GM12878 (cell line): ENCODE results near the gene AIMP2. TPM values are rescaled to one million over a fixed set of nuclear protein-coding genes. Genes with fewer than 3 reads are reported as not detected.
A peak's percentile ranks its signal among the peaks of the same experiment; 100 is the strongest.

Experiments used
- ATAC-seq: fragments of 200-7000 bp; cut with Tn5 transposase; 3 replicates; pipeline ENCODE4 v1.9.1; 2020; ENCODE audit warnings: mild to moderate bottlenecking, moderate library complexity
- BruUV-seq: library from RNA; stranded (reverse); fragments of 400-500 nt; replicated peaks from 2 replicates; lab custom pipeline; 2021; lab: Mats Ljungman, UMichigan
- CTCF ChIA-PET: fragments of 300-600 bp; sonication (Branson Sonifier 250); formaldehyde crosslinking; extraction: SDS; loops from one replicate; lab custom pipeline; 2021; ENCODE audit warnings: inconsistent platforms; lab: Yijun Ruan, JAX
- POLR2A ChIA-PET: fragments of 350-600 bp; formaldehyde crosslinking; extraction: SDS; loops from one replicate; lab custom pipeline; 2021; ENCODE audit warnings: inconsistent platforms; lab: Charles Lee
- RAD21 ChIA-PET: fragments of 300-600 bp; sonication (Branson Sonifier 250); formaldehyde crosslinking; loops from one replicate; lab custom pipeline; 2023; ENCODE audit warnings: antibody characterized with exemption; ENCODE audit not compliant: unreplicated experiment; lab: Charles Lee
- SMC1A ChIA-PET: fragments of 300-600 bp; sonication (Branson Sonifier 250); formaldehyde crosslinking; loops from one replicate; lab custom pipeline; 2023; ENCODE audit not compliant: unreplicated experiment, uncharacterized antibody; lab: Charles Lee
- DNase-seq: peaks from one replicate; pipeline ENCODE4 v3.0.0-alpha.2; 2011; ENCODE audit warnings: low read depth, low spot score
- FAIRE-seq: peaks from 3 replicates; lab custom pipeline; 2011; peaks lifted over from hg19 to GRCh38; lab: Jason Lieb, UNC
- H2AFZ ChIP-seq: 2 replicates; pipeline ENCODE4 v1.6.0; 2011; ENCODE audit warnings: low read depth, low read length, control low read depth; ENCODE audit not compliant: control insufficient read depth
- H3K27ac ChIP-seq: 2 replicates; pipeline ENCODE4 v1.5.1; 2011; ENCODE audit warnings: control low read depth; ENCODE audit not compliant: control insufficient read depth, insufficient read depth
- H3K27me3 ChIP-seq, 2 experiments: replicated peaks in 1 of 2; 2 replicates each; pipeline versions ENCODE4 v1.6.0 to v1.6.1; 2011; ENCODE audit warnings: low read length in 1 of 2; ENCODE audit not compliant: control insufficient read depth in 2 of 2, insufficient read depth in 2 of 2
- H3K36me3 ChIP-seq, 2 experiments: 2 replicates each; pipeline ENCODE4 v1.5.1; 2011; ENCODE audit warnings: low read length in 1 of 2; ENCODE audit not compliant: control insufficient read depth in 2 of 2, insufficient read depth in 2 of 2
- H3K4me1 ChIP-seq: 2 replicates; pipeline ENCODE4 v1.6.1; 2011; ENCODE audit warnings: mild to moderate bottlenecking, low read length, moderate library complexity, mixed read lengths; ENCODE audit not compliant: control insufficient read depth, insufficient read depth
- H3K4me2 ChIP-seq: 2 replicates; pipeline ENCODE4 v1.6.0; 2011; ENCODE audit warnings: control low read depth; ENCODE audit not compliant: control insufficient read depth, insufficient read depth
- H3K4me3 ChIP-seq: fragments of 200-600 bp; sonication (generic); 2 replicates; pipeline ENCODE4 v1.5.1; 2016
- H3K79me2 ChIP-seq: 2 replicates; pipeline ENCODE4 v1.6.0; 2011; ENCODE audit warnings: low read length; ENCODE audit not compliant: control insufficient read depth, insufficient read depth
- H3K9ac ChIP-seq: 2 replicates; pipeline ENCODE4 v1.8.0; 2011; ENCODE audit warnings: low read length, control low read depth, mixed read lengths; ENCODE audit not compliant: control insufficient read depth, insufficient read depth
- H3K9me3 ChIP-seq: replicated peaks from 3 replicates; pipeline ENCODE4 v1.5.1; 2011; ENCODE audit warnings: mild to moderate bottlenecking, low read length; ENCODE audit not compliant: control insufficient read depth, insufficient read depth
- H4K20me1 ChIP-seq: 2 replicates; pipeline ENCODE4 v1.6.0; 2011; ENCODE audit not compliant: control insufficient read depth, insufficient read depth
- ATF7 ChIP-seq: fragments of 450-650 bp; IDR thresholded peaks from 2 replicates; pipeline ENCODE4 v1.6.1; 2016; ENCODE audit warnings: low read depth, mild to moderate bottlenecking
- CBFB ChIP-seq: IDR thresholded peaks from 2 replicates; pipeline ENCODE4 v1.6.1; 2016; ENCODE audit warnings: antibody characterized with exemption, low read depth
- CREM ChIP-seq: IDR thresholded peaks from 2 replicates; pipeline ENCODE4 v1.6.1; 2014; ENCODE audit warnings: antibody characterized with exemption, low read depth
- EZH2 ChIP-seq: IDR thresholded peaks from 2 replicates; pipeline ENCODE4 v1.6.1; 2012; ENCODE audit warnings: low read depth, mild to moderate bottlenecking, control low read depth, inconsistent platforms, low read length, borderline replicate concordance; ENCODE audit not compliant: control insufficient read depth
- NR2C1 ChIP-seq: fragments of 450-650 bp; IDR thresholded peaks from 2 replicates; pipeline ENCODE4 v1.6.1; 2017; ENCODE audit warnings: antibody characterized with exemption, mild to moderate bottlenecking, moderate library complexity
- RAD51 ChIP-seq: fragments of 450-650 bp; IDR thresholded peaks from 2 replicates; pipeline ENCODE4 v1.6.1; 2016; ENCODE audit warnings: moderate library complexity, mild to moderate bottlenecking, inconsistent platforms
- USF1 ChIP-seq: IDR thresholded peaks from 2 replicates; pipeline ENCODE4 v1.6.1; 2011; ENCODE audit warnings: borderline replicate concordance, low read depth, mild to moderate bottlenecking, moderate library complexity, mixed read lengths, low read length; ENCODE audit not compliant: insufficient read depth; ENCODE audit errors: extremely low read length
- WRNIP1 ChIP-seq: IDR thresholded peaks from 2 replicates; pipeline ENCODE4 v1.6.1; 2011; ENCODE audit warnings: low read depth, low read length, improper control_type of control experiment, borderline replicate concordance
- YY1 ChIP-seq: IDR thresholded peaks from 2 replicates; pipeline ENCODE4 v1.6.1; 2011; ENCODE audit warnings: low read depth, mild to moderate bottlenecking, low read length
- ZBED1 ChIP-seq: IDR thresholded peaks from 2 replicates; pipeline ENCODE4 v1.6.1; 2016; ENCODE audit warnings: borderline replicate concordance
- WGBS: methylation state at CpG from one replicate; pipeline ENCODE4 v1.1.6; 2016; ENCODE audit warnings: low lambda C conversion rate; ENCODE audit not compliant: insufficient replicate concordance, insufficient coverage; ENCODE audit errors: missing lambda C conversion rate; 5-methylcytosine and 5-hydroxymethylcytosine counted together
- in situ Hi-C: fragments of 300-500 bp; cut with MboI; formaldehyde crosslinking; loops from 9 replicates; pipeline ENCODE4 v1.14.3; 2018; ENCODE audit warnings: mixed read lengths
- intact Hi-C: fragments of 100-400 bp; cut with micrococcal nuclease; formaldehyde crosslinking; loops from one replicate; pipeline ENCODE4 v1.14.2; 2022; ENCODE audit not compliant: unreplicated experiment
- polyA plus RNA-seq, 11 experiments: library from polyadenylated mRNA; depleted of rRNA in 4 of 11; unstranded in 6 of 11; stranded (reverse) in 5 of 11; fragments of >200 nt; fragmentation: Nextera tagmentation in 4 of 11; fragmentation: Illumina TruSeq in 1 of 11; extraction: Ambion mirVana in 4 of 11; extraction: Trizol in 1 of 11; gene quantifications; 1 replicate in 1 of 11; 2 replicates in 10 of 11; pipeline versions ENCODE4 v1.2.1 to v1.2.3, GENCODE V29; 2011 to 2016; ENCODE audit warnings: inconsistent platforms in 2 of 11, missing spikeins in 2 of 11, low read depth in 1 of 11
- total RNA-seq, 4 experiments: library from RNA; depleted of rRNA in 3 of 4; stranded (reverse); fragments of >200 nt in 3 of 4; fragmentation: Illumina TruSeq in 1 of 4; extraction: Trizol in 1 of 4; gene quantifications; 2 replicates each; pipeline versions ENCODE4 v1.2.1 to v1.2.3, GENCODE V29; 2013 to 2021
- TF ChIP-seq, protein P1 (sequence below): fragments of 450-650 bp; IDR thresholded peaks from 2 replicates; pipeline ENCODE4 v1.6.1; 2016; ENCODE audit warnings: mild to moderate bottlenecking, moderate library complexity, borderline replicate concordance
- TF ChIP-seq, protein P2 (sequence below): fragments of 450-650 bp; conservative IDR thresholded peaks from 2 replicates; pipeline ENCODE4 v1.6.1; 2017; ENCODE audit warnings: mild to moderate bottlenecking, moderate library complexity
- TF ChIP-seq, protein P3 (sequence below): fragments of 450-650 bp; formaldehyde crosslinking; IDR thresholded peaks from 2 replicates; pipeline ENCODE4 v1.4.0; 2020; ENCODE audit warnings: mild to moderate bottlenecking, moderate library complexity

AIMP2 gene
- total and polyA plus RNA-seq, 10 of the 15 experiments (the other 5 are each of a cell fraction or from before 2014, with no cell fraction given), result 46.7 to 130 (median 70.5) TPM

DNA sequence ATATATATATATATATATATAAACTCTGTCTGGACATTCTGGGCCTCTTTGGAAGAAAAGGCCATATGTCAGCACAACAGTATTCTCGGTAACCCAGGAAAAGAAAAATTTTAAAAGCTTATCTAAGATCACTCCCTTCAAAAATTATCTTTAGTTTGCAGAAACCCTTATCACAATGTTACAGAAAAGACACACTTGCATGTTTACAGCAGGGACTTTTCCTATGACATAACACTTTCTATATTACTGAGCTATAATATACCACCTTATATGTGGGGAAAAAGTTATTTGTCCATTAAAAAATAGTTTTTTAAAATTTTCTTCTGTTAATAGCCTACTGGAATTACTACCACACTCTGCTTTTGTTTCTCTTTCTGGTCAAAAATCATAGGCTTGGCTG, 47.5 kb downstream of the AIMP2 start:
- Histone ChIP-seq H3K4me1 (no peaks in the 10 kb centered on the region), H3K9me3 (no peaks in the 10 kb centered on the region), H3K79me2 (peaks cover 27% of the 10 kb centered on the region), H3K27ac (no peak overlapping the region), H3K4me2 (no peak overlapping the region), H3K36me3 (no peaks in the 10 kb centered on the region; a peak in 1 of 4 replicates), H2AFZ (no peak overlapping the region), H3K27me3 (no peaks in the 10 kb centered on the region), H3K4me3 (no peak overlapping the region), H4K20me1 (no peaks in the 10 kb centered on the region), H3K9ac (no peak overlapping the region; the same call in 1 of the 2 replicates)
- CTCF ChIA-PET, result interaction anchor here (1.0 to 1.5 kb wide), 5 partner anchors 8 to 293 kb away, joined by 3 to 4 read pairs (median 4); no protein-coding TSS in a partner anchor
- SMC1A ChIA-PET, result interaction anchor here (0.7 to 1.9 kb wide), 3 partner anchors 11 to 52 kb away, joined by 3 to 6 read pairs (median 5); no protein-coding TSS in a partner anchor
- DNase-seq, result no peak
- peak; percentile 17; the same call in 2 of the 3 replicates for ATAC-seq
- RAD21 ChIA-PET, result interaction anchor here (0.7 to 2.0 kb wide), 4 partner anchors 47 to 267 kb away, joined by 3 to 7 read pairs (median 4); partner anchors contain the start of genes AIMP2 and PMS2
- POLR2A ChIA-PET, result interaction anchor here (0.7 to 1.3 kb wide), 4 partner anchors 9 to 49 kb away, joined by 3 to 5 read pairs (median 4); partner anchors contain the start of genes AIMP2 and PMS2
- intact Hi-C loops (no loop called here), in situ Hi-C loops (no loop called here)
- WGBS, result 31% methylated on average over 1 of the region's 1 CpG
- no peak for FAIRE-seq
- no TSS peak for BruUV-seq
- TF ChIP-seq RAD51 (no peak), YY1 (no peak), ATF7 (peak; percentile 81), USF1 (no peak), CREM (0 out of 2 replicates have a peak, but pooled peaks have one; percentile 27), WRNIP1 (no peak), ZBED1 (no peak), EZH2 (no peak), NR2C1 (no peak), CBFB (no peak)
- TF ChIP-seq, protein P1, sequence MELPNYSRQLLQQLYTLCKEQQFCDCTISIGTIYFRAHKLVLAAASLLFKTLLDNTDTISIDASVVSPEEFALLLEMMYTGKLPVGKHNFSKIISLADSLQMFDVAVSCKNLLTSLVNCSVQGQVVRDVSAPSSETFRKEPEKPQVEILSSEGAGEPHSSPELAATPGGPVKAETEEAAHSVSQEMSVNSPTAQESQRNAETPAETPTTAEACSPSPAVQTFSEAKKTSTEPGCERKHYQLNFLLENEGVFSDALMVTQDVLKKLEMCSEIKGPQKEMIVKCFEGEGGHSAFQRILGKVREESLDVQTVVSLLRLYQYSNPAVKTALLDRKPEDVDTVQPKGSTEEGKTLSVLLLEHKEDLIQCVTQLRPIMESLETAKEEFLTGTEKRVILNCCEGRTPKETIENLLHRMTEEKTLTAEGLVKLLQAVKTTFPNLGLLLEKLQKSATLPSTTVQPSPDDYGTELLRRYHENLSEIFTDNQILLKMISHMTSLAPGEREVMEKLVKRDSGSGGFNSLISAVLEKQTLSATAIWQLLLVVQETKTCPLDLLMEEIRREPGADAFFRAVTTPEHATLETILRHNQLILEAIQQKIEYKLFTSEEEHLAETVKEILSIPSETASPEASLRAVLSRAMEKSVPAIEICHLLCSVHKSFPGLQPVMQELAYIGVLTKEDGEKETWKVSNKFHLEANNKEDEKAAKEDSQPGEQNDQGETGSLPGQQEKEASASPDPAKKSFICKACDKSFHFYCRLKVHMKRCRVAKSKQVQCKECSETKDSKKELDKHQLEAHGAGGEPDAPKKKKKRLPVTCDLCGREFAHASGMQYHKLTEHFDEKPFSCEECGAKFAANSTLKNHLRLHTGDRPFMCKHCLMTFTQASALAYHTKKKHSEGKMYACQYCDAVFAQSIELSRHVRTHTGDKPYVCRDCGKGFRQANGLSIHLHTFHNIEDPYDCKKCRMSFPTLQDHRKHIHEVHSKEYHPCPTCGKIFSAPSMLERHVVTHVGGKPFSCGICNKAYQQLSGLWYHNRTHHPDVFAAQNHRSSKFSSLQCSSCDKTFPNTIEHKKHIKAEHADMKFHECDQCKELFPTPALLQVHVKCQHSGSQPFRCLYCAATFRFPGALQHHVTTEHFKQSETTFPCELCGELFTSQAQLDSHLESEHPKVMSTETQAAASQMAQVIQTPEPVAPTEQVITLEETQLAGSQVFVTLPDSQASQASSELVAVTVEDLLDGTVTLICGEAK, result no peak
- TF ChIP-seq, protein P2, sequence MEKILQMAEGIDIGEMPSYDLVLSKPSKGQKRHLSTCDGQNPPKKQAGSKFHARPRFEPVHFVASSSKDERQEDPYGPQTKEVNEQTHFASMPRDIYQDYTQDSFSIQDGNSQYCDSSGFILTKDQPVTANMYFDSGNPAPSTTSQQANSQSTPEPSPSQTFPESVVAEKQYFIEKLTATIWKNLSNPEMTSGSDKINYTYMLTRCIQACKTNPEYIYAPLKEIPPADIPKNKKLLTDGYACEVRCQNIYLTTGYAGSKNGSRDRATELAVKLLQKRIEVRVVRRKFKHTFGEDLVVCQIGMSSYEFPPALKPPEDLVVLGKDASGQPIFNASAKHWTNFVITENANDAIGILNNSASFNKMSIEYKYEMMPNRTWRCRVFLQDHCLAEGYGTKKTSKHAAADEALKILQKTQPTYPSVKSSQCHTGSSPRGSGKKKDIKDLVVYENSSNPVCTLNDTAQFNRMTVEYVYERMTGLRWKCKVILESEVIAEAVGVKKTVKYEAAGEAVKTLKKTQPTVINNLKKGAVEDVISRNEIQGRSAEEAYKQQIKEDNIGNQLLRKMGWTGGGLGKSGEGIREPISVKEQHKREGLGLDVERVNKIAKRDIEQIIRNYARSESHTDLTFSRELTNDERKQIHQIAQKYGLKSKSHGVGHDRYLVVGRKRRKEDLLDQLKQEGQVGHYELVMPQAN, result no peak
- TF ChIP-seq, protein P3, sequence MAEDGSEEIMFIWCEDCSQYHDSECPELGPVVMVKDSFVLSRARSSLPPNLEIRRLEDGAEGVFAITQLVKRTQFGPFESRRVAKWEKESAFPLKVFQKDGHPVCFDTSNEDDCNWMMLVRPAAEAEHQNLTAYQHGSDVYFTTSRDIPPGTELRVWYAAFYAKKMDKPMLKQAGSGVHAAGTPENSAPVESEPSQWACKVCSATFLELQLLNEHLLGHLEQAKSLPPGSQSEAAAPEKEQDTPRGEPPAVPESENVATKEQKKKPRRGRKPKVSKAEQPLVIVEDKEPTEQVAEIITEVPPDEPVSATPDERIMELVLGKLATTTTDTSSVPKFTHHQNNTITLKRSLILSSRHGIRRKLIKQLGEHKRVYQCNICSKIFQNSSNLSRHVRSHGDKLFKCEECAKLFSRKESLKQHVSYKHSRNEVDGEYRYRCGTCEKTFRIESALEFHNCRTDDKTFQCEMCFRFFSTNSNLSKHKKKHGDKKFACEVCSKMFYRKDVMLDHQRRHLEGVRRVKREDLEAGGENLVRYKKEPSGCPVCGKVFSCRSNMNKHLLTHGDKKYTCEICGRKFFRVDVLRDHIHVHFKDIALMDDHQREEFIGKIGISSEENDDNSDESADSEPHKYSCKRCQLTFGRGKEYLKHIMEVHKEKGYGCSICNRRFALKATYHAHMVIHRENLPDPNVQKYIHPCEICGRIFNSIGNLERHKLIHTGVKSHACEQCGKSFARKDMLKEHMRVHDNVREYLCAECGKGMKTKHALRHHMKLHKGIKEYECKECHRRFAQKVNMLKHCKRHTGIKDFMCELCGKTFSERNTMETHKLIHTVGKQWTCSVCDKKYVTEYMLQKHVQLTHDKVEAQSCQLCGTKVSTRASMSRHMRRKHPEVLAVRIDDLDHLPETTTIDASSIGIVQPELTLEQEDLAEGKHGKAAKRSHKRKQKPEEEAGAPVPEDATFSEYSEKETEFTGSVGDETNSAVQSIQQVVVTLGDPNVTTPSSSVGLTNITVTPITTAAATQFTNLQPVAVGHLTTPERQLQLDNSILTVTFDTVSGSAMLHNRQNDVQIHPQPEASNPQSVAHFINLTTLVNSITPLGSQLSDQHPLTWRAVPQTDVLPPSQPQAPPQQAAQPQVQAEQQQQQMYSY (CRISPR knock-in tag), result no peak
